Gastrocnemius medialis (tissue), 4 donors: ENCODE results near the gene PPP2R5C.

Source experiments
- POLR2A ChIP-seq, 2 donors: fragments of 450-650 bp; IDR thresholded peaks; one replicate each; pipeline ENCODE4 v1.6.1; 2017; ENCODE audit warnings: antibody characterized with exemption in 2 of 2, mild to moderate bottlenecking in 2 of 2, moderate library complexity in 2 of 2
- TF ChIP-seq, protein P1 (sequence below), 5 experiments: fragments of 450-650 bp in 3 of 5; fragments of 200-600 bp in 2 of 5; sonication (generic) in 2 of 5; IDR thresholded peaks in 4 of 5; conservative IDR thresholded peaks in 1 of 5; 1 replicate in 4 of 5; 2 replicates in 1 of 5; pipeline ENCODE4 v1.5.1; 2016 to 2019; ENCODE audit warnings: antibody characterized with exemption in 5 of 5, mild to moderate bottlenecking in 3 of 5, moderate library complexity in 3 of 5

DNA sequence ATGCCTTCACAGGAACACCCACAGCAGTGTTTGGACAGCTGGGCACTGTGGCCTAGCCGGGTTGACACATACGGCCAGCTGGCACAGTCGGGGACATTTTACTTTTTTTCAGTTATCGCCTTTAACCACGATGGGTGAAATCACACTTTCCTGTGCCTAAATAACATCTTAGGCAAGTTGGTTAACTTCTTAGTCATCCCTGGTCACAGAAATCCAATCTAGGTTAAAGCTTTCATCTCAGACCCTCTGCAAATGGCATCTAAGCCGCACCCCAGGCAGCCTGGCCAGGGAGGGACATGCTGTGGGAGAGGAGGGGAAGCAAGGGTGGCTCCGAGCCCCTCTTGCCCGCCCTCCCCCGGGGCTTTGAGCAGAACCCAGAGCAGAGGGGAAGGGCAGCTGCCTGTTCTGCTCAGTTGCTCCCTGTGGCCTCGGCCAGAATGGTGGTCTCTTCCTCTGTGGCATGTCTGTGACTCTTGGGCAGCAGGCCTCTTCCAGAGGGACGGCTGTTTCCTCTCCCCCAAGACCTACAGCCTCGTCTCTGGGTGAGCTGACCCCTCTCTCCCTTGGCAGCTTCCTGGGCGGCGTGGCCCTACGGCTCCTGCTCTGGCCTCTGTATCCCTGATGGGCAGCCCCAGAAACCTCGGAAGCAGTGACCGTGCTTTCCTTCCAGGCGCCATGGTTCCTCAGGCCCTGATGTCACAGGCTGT is 117.5 kb downstream of the PPP2R5C start:
- no peak for TF ChIP-seq POLR2A (IDR thresholded peaks at IDR 0.05)
- TF ChIP-seq, protein P1, sequence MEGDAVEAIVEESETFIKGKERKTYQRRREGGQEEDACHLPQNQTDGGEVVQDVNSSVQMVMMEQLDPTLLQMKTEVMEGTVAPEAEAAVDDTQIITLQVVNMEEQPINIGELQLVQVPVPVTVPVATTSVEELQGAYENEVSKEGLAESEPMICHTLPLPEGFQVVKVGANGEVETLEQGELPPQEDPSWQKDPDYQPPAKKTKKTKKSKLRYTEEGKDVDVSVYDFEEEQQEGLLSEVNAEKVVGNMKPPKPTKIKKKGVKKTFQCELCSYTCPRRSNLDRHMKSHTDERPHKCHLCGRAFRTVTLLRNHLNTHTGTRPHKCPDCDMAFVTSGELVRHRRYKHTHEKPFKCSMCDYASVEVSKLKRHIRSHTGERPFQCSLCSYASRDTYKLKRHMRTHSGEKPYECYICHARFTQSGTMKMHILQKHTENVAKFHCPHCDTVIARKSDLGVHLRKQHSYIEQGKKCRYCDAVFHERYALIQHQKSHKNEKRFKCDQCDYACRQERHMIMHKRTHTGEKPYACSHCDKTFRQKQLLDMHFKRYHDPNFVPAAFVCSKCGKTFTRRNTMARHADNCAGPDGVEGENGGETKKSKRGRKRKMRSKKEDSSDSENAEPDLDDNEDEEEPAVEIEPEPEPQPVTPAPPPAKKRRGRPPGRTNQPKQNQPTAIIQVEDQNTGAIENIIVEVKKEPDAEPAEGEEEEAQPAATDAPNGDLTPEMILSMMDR (IDR thresholded peaks at IDR 0.05 in 4 of 5, conservative IDR thresholded peaks at IDR 0.05 in 1 of 5) = no peak
